HG02571 (cell line): ENCODE results near the gene AKAP12.

Source experiments
- ATAC-seq: cut with Tn5 transposase; IDR thresholded peaks from one replicate; pipeline ENCODE4 v1.9.1; 2021; ENCODE audit warnings: mild to moderate bottlenecking, moderate library complexity; ENCODE audit not compliant: unreplicated experiment

The AKAP12 gene, protein sequence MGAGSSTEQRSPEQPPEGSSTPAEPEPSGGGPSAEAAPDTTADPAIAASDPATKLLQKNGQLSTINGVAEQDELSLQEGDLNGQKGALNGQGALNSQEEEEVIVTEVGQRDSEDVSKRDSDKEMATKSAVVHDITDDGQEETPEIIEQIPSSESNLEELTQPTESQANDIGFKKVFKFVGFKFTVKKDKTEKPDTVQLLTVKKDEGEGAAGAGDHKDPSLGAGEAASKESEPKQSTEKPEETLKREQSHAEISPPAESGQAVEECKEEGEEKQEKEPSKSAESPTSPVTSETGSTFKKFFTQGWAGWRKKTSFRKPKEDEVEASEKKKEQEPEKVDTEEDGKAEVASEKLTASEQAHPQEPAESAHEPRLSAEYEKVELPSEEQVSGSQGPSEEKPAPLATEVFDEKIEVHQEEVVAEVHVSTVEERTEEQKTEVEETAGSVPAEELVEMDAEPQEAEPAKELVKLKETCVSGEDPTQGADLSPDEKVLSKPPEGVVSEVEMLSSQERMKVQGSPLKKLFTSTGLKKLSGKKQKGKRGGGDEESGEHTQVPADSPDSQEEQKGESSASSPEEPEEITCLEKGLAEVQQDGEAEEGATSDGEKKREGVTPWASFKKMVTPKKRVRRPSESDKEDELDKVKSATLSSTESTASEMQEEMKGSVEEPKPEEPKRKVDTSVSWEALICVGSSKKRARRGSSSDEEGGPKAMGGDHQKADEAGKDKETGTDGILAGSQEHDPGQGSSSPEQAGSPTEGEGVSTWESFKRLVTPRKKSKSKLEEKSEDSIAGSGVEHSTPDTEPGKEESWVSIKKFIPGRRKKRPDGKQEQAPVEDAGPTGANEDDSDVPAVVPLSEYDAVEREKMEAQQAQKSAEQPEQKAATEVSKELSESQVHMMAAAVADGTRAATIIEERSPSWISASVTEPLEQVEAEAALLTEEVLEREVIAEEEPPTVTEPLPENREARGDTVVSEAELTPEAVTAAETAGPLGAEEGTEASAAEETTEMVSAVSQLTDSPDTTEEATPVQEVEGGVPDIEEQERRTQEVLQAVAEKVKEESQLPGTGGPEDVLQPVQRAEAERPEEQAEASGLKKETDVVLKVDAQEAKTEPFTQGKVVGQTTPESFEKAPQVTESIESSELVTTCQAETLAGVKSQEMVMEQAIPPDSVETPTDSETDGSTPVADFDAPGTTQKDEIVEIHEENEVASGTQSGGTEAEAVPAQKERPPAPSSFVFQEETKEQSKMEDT (N-terminal part only)

DNA sequence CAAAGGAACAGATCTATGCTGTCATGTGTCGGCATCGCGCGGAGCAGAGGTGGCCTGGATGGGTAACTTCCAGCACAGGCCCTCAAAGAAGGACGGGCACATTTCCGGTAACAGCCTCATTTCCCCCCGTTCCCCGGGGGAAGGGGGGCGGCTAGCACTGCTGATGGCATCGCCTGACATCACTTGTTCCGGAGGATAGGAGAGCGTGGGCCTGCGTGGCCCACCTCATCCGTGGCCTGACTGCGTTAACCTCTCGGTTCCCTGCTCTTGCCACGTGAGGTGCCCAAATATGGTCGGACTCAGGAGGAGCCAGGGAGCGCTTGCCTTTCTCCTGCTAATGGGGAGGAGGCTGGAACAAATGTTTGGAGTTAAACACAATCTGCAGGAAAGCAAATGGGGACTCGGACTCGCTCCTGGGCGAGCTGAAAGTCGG lies at the start of gene AKAP12:
Gene AKAP12, plus strand, starts transcription at position 365 of the 433 bp plus-strand sequence. CDS start 596 bp downstream, outside the sequence.
- ATAC-seq, result no peak

DNA sequence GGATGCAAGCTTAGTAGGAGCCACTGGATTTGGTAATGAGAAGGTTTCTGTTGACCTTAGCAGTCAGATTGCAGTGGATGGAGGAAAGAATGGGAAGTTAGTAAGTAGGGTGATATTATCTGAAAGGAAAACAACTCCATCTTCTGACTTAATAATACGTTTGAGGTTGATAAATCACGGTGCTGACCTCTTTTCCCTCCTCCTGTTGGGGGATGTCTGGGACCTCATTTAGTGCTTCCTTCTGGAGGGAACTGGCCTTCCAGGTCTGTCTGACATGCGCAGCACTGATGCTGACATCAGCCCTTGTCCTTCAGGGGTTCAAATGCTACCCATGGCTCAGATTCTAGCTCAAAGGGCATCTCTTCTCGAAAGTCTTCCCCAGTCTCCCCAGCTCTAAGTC lies 48.2 kb upstream of the AKAP12 start:
- no peak for ATAC-seq

DNA sequence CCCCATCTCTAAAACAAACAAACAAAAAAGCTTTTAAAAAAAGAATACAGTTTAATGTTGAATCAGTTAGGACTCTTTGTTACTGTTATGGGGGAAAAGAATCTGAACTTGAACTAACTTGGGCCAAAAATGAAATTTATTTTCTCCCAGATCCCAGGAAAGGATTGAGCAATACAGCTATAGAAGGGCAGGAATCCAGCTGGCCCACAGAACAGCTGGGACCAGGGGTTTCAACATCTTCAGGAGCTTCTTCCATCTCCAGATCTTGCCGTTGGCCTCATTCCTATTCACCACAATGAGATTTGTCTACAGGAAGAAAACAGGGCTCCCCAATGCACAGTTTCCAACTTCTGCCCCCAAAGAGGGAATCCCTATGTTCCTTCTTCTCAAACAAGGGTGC lies 43.2 kb upstream of the AKAP12 start:
- ATAC-seq, result no peak

DNA sequence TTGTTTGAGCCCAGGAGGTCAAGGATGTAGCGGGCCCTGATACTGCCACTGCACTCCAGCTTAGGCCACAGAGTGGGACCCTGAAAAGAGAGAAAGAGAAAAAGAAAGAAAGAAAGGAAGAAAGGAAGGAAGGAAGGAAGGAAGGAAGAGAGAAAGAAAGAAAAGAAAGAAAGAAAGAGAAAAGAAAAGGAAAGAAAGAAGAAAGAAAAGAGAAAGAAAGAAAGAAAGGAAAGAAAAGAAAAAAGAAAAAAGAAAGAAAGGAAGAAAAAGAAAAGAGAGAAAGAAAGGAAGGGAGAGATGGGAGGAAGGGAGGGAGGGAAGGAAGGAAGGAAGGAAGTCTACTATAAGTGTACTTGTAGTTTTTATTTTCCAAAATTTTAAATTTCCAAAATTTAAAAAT lies 42.2 kb upstream of the AKAP12 start:
- no peak for ATAC-seq

DNA sequence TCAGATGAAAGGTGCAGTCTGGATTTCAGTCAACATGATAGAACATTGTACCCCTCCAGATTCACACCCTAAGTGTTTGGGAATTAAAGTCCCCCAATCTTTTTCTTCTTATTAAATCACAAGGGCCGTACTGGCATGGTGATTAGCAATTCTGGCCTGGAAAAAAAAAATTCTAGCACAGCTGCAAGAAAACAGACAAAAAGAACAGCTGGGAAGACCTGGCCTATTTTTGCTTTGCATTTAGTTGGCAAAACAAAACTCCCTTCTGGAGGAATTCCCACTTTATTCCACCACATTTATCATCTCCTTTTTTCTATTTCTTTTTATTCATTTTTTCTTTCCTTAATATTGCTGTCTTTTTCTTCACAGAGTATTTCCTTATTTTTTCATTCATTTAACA lies 39.8 kb upstream of the AKAP12 start:
- no peak for ATAC-seq

DNA sequence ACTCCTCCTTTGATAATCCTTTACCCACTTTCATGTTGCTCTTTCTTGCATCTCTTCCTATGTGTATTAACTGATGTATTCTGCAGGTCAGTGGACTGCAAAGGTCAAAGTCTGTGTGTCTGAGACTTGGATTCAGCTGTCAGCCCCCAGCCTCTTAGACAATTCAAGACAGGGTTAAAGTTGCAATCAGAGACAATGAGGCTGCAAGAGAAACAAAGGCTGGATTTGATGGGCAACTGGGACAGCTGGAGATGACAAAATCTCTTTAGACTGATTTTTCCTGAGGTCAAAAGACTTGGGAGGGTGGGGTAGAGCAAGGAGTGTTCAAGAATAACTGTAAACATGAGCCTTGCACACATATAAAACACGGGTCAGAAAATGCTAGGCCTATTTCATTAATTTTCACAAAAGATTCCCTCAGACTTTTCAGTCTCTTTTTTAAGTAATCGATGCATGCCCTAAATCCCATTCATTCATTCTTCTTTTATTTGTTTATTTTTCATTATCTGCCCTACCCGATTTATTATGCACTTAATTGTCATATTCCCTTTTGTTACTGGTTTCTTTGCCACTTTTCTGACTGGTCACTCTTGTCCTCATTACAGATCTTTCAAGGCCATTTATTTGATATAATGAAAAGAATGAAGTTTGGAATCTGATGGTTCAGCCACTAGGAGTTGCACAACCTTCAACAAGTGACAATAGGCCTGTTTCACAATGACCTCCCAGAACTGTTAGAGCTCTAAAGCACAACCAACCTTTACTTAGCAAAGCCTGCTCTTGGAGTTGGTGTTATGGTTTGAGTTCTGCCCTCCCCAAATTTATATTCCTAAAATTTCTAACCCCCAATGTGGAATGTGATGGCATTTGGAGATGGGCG lies 33.8 kb upstream of the AKAP12 start:
- ATAC-seq, result no peak

DNA sequence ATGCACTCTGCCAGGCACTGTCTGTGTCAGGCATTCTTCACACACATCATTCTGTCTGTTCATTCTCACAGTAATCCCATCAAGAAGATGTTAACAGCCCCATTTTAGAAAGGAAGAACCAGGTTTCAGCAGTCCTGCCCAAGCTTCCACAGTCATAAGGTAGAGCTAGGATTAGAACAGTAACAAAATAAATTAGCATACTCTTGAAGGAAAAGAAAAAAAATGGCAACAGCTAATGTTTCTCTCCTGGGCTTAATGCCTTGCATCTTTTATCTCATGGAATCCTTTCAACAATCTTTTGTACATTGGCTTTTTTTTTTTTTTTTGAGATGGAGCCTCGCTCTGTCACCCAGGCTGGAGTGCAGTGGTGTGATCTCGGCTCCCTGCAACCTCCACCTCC lies 32.1 kb upstream of the AKAP12 start:
- no peak for ATAC-seq

DNA sequence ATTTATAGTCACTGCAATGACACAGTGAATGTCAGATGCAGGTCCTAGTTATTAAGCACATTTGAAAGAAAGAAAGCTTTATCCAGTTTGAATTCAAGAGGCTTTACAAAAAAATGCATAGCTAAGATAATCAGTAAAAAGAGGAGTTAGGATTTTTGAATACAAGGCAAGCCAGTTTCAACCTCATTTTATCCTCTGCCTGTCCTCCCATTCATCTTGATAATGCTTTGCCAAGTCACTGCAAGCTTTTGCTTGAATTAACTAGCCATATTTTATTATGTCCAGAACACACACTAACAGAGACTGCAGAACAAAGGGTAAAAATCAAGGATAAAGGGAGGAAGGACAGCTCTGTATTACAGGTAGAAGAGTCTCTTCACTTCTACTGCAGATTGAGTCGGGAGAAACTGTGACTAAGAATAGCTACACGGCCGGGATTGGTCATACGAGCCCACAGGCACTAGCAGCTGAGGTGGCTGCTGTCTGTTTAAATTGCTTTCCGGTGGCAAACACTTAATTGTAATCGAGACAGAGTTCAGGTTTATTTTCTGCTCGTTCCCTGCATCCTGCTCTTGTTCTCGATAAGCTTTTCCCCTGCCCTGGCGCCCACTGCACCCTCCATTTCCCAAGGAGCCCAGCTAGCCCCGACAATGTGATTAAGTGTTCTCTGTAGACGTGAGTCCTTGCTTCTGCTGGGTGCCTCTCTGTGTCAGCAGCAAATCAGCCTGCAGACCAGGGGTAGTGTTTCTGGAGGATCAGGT lies 30.5 kb upstream of the AKAP12 start:
- no peak for ATAC-seq

DNA sequence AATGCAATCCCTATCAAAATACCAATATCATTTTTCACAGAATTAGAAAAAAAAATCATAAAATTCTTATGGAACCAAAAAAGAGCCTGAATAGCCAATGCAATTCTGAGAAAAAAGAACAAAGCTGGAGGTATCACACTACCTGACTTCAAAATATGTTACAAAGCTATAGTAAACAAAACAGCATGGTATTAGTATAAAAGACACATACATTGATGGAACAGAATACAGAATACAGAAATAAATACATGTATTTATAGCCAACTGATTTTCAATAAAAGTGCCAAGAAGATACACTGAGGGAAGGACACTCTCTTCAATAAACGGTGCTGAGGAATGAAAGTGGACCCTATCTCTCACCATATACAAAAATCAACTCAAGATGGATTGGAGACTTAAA lies 28.7 kb upstream of the AKAP12 start:
- ATAC-seq, result no peak

DNA sequence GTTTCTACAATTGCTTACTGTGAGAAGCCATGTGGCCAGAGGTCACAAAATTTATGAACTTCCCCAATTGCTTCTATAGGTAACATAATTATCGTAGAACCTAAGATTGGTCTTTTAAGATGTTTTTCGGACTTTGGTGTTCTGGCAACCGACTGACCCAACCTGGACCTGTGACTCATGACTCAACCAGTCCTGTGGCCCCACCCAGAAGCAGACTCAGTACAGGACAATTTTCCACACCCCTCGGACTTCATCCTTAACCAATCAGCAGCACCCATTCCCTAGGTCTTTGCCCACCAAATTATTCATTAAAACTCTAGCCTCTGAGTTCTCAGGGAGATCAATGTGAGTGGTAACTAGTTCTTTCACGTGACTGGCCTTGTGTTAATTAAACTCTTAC lies 26.4 kb upstream of the AKAP12 start:
- ATAC-seq, result no peak

DNA sequence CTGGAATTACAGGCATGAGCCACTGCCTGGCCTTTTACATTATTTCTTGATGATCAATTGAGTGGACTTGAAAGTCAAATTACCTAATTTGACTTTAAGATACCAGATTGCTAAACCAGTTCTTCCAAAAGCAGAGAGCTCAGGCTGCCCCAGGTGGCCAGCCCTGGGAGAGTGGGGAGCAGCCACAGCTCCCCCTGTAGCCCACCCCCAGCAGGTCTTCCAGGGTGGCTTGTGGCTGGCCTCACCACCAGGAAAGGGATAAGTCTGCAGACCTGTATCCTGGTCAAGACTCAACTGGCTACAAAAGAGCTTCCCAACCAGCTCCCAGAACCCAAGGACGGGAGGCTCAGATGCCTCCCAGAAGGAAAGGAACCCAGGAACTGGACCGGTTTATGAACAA lies 23.8 kb upstream of the AKAP12 start:
- ATAC-seq, result no peak

DNA sequence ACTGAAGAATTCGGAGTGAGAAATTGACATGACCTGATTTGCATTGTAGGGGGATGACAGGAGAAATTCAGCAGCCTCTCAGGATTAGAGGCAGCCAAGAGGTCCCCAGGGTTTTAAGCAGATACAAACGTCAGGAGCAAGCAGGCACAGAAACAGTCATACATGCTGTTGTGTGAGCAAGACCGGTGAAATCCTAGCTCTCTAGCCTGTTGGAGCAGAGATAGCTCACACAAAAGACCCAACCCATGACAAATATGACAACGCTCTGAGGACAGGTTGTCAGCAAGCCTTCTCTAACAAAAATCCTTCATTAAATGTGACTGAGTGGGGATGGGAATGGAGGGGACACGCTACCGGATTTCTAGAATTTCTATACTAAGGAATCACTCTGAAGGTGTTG lies 23.0 kb upstream of the AKAP12 start:
- ATAC-seq, result no peak

DNA sequence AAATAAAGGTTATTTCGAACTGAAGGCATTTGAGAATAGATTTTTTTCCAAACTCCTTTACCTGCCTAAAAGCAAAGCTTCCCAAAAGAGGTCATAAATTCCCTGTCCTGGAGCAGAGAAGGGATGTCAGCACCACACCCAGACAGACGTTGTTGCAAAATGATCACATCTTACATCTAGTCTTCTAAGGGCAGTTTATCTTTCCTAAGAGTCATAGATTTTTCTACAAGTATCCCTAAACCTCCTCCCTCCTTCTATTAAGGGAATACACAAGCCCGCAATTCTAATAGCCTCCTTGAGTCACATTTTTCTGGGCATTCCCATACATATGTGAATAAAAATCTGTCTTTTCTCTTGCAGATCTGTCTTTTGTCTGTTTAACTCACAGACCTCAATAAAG lies 20.6 kb upstream of the AKAP12 start:
- no peak for ATAC-seq

DNA sequence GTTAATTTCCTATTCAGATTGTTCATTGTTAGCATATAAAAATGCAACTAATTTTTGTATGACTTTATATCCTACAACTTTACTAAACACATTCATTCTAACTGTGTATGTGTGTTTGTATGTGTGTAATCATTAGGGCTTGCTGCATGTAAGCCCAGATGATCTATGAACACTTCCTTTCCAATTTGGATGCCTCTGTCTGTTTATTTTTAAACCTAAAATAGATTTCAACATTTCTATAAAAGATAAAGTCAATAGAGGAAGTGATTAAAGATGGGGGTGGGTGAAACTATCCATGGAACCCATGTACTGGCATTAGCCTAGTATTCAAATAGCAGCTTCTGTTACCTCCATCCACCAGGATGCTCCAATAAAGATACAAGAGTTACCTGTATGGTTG lies 15.7 kb upstream of the AKAP12 start:
- ATAC-seq, result no peak

DNA sequence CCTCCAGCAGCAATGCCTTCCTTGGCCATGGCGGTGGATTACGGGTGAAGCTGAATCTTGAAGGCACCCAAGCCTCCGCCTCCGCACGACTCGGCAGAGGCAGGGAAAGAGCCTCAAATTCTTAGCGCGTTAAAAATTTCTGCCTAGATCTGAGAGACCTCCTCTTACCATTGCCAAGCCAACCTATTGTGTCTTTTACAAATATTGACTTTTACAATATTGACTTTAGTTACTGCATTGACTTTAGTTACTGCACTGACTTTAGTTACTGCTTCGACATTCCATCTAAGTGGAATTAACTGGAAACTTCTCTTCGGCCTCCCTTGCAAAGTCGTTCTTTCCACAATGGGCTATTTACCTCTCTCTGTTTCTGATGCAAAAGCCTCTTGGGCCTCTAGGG lies 13.8 kb upstream of the AKAP12 start:
- ATAC-seq, result no peak

DNA sequence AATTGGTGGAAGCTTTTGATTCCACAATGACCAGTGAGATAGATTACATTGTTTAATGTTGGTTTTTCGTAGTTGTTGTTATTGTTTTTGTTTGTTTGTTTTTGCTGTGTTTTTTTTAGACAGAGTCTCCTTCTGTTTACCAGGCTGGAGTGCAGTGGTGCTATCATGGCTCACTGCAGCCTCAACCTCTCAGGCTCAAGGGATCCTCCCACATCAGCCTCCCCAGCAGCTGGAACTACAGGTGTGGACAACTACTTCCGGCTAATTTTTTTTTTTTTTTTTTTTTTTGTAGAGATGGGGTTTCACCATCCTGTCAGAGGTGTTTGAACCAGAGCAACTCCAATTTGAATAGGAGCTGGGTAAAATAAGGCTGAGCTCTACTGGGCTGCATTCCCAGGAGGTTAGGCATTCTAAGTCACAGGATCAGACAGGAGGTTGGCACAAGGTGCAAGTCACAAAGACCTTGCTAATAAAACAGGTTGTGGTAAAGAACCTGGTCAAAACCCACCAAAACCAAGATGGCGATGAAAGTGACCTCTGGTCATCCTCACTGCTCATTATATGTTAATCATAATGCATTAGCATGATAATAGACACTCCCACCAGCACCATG lies 10.9 kb upstream of the AKAP12 start:
- no peak for ATAC-seq

DNA sequence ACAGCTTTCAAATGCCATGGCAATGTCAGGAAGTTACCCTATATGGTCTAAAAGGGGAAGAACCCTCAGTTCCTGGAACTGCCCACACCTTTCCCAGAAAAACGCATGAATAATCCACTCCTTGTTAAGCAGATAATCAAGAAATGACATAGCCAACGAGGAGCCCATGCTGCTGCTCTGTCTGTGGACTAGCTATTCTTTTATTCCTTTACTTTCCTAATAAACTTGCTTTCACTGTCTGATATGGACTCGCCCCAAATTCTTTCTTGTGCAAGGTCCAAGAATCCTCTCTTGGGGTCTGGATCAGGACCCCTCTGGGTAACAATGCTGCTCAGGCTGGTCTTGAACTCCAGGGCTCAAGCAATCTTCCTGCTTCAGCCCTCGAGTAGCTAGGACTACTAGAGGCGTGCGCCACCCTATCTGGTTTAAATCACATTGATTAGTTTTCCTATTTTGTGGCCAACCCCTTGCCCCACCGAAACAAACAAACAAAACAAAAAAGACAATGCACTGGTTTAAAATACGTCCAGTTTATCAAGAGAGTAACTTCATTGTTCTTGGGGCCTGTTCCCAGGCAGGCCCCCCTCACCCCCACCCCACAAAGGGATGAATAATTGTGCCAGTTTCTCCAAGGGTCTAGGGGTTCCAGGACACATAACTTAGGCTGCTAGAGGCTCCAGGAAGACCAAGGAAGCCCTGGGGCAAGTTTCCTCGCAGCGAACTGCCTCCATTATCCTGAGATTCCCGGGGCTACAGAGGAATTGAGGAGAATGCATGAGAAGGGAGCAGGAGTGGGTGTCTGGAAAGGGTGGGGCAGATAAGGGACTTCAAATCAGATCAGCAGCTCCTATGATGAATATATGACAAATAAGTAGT lies 10.1 kb upstream of the AKAP12 start:
- ATAC-seq, result no peak

DNA sequence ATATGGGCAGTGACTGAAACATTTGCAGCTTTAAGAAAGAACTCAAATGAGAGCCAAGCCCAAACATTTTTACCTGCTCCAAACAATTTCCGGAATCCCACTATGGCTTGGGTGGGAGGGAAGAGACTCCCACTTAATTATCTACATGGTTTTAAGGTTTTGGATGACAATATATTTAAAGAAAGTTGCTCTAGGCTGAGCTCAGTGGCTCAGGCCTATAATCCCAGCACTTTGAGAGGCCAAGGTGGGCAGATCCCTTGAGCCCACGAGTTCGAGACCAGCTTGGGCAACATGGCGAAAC lies 9.5 kb upstream of the AKAP12 start:
- no peak for ATAC-seq
